Uterus (tissue), 4 donors: ENCODE measurements around the gene ESRP2. TPM values are rescaled to one million over a fixed set of nuclear protein-coding genes. Genes with fewer than 3 reads are reported as not detected.

Experiments used
- DNase-seq, 2 donors: peaks; one replicate each; pipeline ENCODE4 v3.0.0-alpha.2; 2019 to 2020
- H3K27ac ChIP-seq, 2 donors: fragments of 200-600 bp; sonication (generic); 1 replicate in 1 of 2; 2 replicates in 1 of 2; pipeline ENCODE4 v1.5.1; 2016 to 2018
- H3K27me3 ChIP-seq, 2 donors: fragments of 200-600 bp; sonication (generic); one replicate each; pipeline ENCODE4 v1.5.1; 2018 to 2019; ENCODE audit warnings: control low read depth in 1 of 2
- H3K36me3 ChIP-seq, 2 donors: fragments of 200-600 bp; sonication (generic); one replicate each; pipeline ENCODE4 v1.5.1; 2019; ENCODE audit warnings: control low read depth in 1 of 2
- H3K4me1 ChIP-seq, 2 donors: fragments of 200-600 bp; sonication (generic); one replicate each; pipeline ENCODE4 v1.5.1; 2018 to 2019; ENCODE audit warnings: control low read depth in 1 of 2
- H3K4me3 ChIP-seq, 2 donors: fragments of 200-600 bp; sonication (generic); 1 replicate in 1 of 2; 2 replicates in 1 of 2; pipeline ENCODE4 v1.5.1; 2018 to 2019; ENCODE audit warnings: mild to moderate bottlenecking in 1 of 2
- H3K9me3 ChIP-seq, 2 donors: fragments of 200-600 bp; sonication (generic); one replicate each; pipeline ENCODE4 v1.5.1; 2019; ENCODE audit warnings: control low read depth in 1 of 2
- POLR2A ChIP-seq, 2 donors: fragments of 450-650 bp; IDR thresholded peaks; one replicate each; pipeline ENCODE4 v1.6.1; 2016; ENCODE audit warnings: antibody characterized with exemption in 2 of 2, mild to moderate bottlenecking in 1 of 2, moderate library complexity in 1 of 2
- intact Hi-C: fragments of 100-400 bp; cut with DNase I; formaldehyde crosslinking; loops from one replicate; pipeline ENCODE4 v1.15.1; 2023; ENCODE audit warnings: low total_unique reads
- total RNA-seq, 4 donors: library from RNA; depleted of rRNA in 3 of 4; stranded (reverse); fragments of >200 nt in 3 of 4; gene quantifications; one replicate each; pipeline versions ENCODE4 v1.1.0 to v1.2.4, GENCODE V29; 2014 to 2023
- TF ChIP-seq, protein P1 (sequence below), 4 experiments: fragments of 200-600 bp in 2 of 4; fragments of 450-650 bp in 2 of 4; sonication (generic) in 2 of 4; IDR thresholded peaks; one replicate each; pipeline ENCODE4 v1.5.1; 2016 to 2019; ENCODE audit warnings: antibody characterized with exemption in 4 of 4, mild to moderate bottlenecking in 2 of 4, moderate library complexity in 1 of 4
- donor health status: DM: yes; HTN: yes; CAD: no.

ESRP2 gene
- total RNA-seq, 4 donors from 2014 or later: 0.26 to 5.3 (median 0.50) TPM

DNA sequence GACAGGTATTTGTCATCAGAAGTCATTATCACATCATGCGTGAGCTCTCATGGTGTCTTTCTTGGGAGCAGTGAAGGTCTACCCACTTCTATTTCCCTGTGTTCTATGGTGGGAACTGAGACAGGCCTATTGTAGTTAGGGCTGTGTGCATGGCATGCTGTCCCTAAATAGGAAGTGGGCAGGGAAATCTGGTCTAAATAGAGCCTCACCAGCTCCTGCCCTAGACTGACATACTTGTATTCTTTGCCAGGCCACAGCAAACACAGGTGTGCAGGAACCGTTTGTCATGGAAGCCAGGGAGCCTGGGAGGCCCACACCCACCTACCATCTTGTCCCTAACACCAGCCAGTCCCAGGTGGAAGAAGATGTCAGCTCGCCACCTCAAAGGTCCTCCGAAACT lies 38.5 kb upstream of the ESRP2 start:
- TF ChIP-seq, protein P1, sequence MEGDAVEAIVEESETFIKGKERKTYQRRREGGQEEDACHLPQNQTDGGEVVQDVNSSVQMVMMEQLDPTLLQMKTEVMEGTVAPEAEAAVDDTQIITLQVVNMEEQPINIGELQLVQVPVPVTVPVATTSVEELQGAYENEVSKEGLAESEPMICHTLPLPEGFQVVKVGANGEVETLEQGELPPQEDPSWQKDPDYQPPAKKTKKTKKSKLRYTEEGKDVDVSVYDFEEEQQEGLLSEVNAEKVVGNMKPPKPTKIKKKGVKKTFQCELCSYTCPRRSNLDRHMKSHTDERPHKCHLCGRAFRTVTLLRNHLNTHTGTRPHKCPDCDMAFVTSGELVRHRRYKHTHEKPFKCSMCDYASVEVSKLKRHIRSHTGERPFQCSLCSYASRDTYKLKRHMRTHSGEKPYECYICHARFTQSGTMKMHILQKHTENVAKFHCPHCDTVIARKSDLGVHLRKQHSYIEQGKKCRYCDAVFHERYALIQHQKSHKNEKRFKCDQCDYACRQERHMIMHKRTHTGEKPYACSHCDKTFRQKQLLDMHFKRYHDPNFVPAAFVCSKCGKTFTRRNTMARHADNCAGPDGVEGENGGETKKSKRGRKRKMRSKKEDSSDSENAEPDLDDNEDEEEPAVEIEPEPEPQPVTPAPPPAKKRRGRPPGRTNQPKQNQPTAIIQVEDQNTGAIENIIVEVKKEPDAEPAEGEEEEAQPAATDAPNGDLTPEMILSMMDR (IDR thresholded peaks at IDR 0.05): no peak
- TF ChIP-seq POLR2A (IDR thresholded peaks at IDR 0.05): no peak
- no peaks in the 10 kb centered on the region for H3K9me3 ChIP-seq
- H3K27me3 ChIP-seq: no peaks in the 10 kb centered on the region
- no peaks in the 10 kb centered on the region for H3K36me3 ChIP-seq
- H3K4me3 ChIP-seq: no peak overlapping the region
- no peaks in the 10 kb centered on the region for H3K4me1 ChIP-seq
- intact Hi-C loops: no loop called here
- no peak overlapping the region for H3K27ac ChIP-seq
- DNase-seq: no peak

DNA sequence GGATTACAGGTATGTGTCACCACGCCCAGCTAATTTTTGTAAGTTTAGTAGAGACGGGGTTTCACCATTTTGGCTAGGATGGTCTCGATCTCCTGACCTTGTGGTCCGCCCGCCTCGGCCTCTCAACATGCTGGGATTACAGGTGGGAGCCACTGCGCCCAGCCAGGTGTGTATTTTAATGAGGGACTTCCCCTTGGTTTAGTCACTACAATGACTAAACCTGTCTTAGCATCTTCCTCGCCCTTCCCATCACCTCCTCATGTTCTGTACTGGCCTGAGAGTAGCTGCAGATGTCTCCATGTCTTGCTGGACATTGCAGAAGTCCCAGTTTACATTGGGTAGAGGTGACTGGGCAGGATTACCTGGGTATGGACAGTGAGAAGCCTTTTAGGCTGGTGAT lies 38.0 kb upstream of the ESRP2 start:
- no peak for TF ChIP-seq POLR2A (IDR thresholded peaks at IDR 0.05)
- TF ChIP-seq, protein P1 (IDR thresholded peaks at IDR 0.05): no peak
- DNase-seq: no peak
- H3K27me3 ChIP-seq: no peaks in the 10 kb centered on the region
- no peaks in the 10 kb centered on the region for H3K4me1 ChIP-seq
- intact Hi-C loops: no loop called here
- H3K4me3 ChIP-seq: no peak overlapping the region
- no peak overlapping the region for H3K27ac ChIP-seq
- no peaks in the 10 kb centered on the region for H3K9me3 ChIP-seq
- H3K36me3 ChIP-seq: no peaks in the 10 kb centered on the region

DNA sequence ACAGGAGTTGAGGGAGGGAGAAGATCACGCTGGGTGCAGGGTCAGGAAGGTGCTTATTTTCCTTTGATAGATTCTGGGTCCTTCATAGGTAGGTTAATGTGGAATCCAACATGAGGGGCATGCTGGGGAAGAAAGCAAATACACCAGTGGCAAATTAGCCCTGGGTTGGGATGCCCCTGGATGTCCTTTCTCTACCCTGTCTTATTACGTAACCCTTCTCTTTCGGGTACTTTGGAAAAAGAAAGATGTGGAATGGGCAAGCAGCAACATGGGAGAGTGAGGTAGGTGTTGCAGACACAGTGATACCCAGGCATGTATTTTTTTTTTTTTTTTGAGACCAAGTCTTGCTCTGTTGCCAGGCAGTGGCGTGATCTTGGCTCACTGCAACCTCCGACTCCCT lies 37.5 kb upstream of the ESRP2 start:
- Histone ChIP-seq H3K36me3 (no peaks in the 10 kb centered on the region), H3K4me1 (no peaks in the 10 kb centered on the region), H3K4me3 (no peak overlapping the region), H3K27me3 (no peaks in the 10 kb centered on the region), H3K9me3 (no peaks in the 10 kb centered on the region), H3K27ac (no peak overlapping the region)
- intact Hi-C loops: no loop called here
- TF ChIP-seq, protein P1 (IDR thresholded peaks at IDR 0.05): no peak
- no peak for TF ChIP-seq POLR2A (IDR thresholded peaks at IDR 0.05)
- DNase-seq: no peak

DNA sequence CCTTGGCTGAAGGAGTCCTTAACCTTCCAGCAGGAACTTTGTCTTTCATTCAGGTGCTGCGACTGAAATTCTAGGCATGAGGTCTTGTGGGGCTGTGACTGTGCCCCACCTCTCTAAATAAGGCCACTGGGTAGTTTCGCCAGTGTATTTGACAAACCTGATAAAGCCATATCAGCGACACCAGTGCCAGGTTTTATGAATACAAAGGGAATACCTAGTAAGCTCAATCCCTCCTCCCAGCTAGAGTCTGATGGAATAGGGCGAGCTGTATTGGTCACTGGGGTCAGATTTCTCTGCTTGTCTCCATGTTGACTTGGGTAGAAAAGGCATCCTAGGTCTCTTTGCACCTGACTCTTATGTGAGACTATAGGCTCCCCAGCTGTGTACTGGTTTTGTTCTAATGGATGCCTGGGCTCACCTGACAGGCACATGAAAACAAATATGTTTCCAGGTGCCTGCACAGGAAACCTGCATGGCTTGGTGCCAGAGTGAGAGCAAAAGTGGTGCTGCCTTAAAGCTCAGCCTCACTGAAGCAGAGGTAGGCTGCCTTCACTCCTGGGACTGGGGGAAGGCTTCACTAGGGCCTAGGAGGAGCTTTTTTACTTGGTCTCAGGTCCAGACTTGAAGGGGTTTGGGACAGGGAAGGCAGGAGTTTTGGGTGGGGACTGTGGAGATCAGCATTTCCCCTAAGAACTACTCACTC lies 36.7 kb upstream of the ESRP2 start:
- Histone ChIP-seq H3K9me3 (no peaks in the 10 kb centered on the region), H3K27me3 (no peaks in the 10 kb centered on the region), H3K27ac (no peak overlapping the region), H3K4me3 (no peak overlapping the region), H3K4me1 (no peaks in the 10 kb centered on the region), H3K36me3 (no peaks in the 10 kb centered on the region)
- DNase-seq: no peak
- intact Hi-C loops: no loop called here
- no peak for TF ChIP-seq POLR2A (IDR thresholded peaks at IDR 0.05)
- TF ChIP-seq, protein P1 (IDR thresholded peaks at IDR 0.05): no peak

DNA sequence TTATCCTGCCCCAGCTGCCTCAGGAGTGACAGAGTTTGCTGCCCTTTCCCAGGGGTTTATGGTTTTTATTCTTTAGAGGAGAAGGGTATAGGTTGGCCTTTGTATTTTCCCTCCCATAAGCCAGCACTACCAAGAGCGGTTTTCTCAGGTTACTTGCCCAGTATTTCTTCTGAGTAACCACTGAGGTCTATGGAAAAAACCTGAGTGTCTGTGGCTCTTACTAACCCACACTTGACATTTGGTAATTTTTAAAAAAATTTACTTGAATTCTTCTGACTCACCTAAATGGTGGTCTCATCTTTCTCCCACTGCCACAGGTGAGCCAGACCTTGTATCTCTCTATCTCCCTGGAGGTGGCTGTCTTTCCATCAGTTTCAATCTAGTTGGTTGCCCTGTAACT lies 34.4 kb upstream of the ESRP2 start:
- H3K36me3 ChIP-seq: no peaks in the 10 kb centered on the region
- H3K4me1 ChIP-seq: no peaks in the 10 kb centered on the region
- no peaks in the 10 kb centered on the region for H3K9me3 ChIP-seq
- no peak for TF ChIP-seq POLR2A (IDR thresholded peaks at IDR 0.05)
- TF ChIP-seq, protein P1 (IDR thresholded peaks at IDR 0.05): no peak
- H3K27ac ChIP-seq: no peak overlapping the region
- no peaks in the 10 kb centered on the region for H3K27me3 ChIP-seq
- no peak for DNase-seq
- no peak overlapping the region for H3K4me3 ChIP-seq
- intact Hi-C loops: no loop called here
